NCI-H2081 treated with DMSO at 0.1 percent for 48 hours (cell line): ENCODE measurements around the gene MEIS2.

Experiments used
- DNase-seq: peaks from one replicate; lab custom pipeline; 2025; lab: John Stamatoyannopoulos, UW

The MEIS2 gene

GRCh38 chr15:36936613-36937012 lies 163.7 kb downstream of the MEIS2 start:
- DNase-seq: no peak

- no peak for DNase-seq
These were observed 166.9 kb downstream of the MEIS2 start for GRCh38 chr15:36933255-36933990.

DNA sequence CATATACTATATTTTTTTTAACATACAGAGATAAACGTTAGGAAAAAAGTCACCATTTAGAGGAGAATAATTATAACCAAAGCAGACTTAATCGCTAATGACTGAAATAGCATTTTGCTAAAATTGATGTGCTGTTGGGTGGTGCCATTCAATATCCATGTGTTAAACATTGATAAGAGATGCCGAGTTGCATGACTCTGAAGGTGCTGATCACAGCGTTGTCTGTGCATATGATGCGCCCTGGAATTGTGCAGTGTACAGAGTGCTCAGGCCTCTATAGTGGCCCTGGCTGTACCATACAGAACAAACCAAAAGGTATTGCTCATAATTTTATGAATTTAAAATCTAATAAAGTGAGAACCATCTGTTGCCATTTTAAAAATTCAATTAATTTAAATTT lies 168.3 kb downstream of the MEIS2 start:
- DNase-seq: no peak

DNA sequence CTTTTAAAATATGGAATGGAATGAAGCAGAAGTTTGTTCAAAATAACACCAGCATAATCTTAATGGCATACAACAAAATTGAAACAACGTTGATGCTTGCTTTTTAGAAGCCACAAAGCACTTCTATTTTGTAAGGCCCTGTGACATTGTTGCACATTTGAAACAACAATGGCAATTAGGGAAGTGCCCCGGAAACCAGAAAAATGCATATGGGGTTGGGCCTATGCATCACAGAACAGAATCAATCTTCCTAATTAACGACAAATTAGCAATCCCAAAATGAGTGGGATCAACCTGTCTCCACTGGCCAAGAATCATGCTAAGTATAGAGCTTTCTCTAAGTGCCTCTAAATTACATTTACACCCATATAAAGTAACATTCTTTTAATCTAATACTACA lies 168.9 kb downstream of the MEIS2 start:
- DNase-seq: no peak

GRCh38 chr15:36926427-36926825 lies 173.9 kb downstream of the MEIS2 start:
- peak; percentile 40 for DNase-seq

DNA sequence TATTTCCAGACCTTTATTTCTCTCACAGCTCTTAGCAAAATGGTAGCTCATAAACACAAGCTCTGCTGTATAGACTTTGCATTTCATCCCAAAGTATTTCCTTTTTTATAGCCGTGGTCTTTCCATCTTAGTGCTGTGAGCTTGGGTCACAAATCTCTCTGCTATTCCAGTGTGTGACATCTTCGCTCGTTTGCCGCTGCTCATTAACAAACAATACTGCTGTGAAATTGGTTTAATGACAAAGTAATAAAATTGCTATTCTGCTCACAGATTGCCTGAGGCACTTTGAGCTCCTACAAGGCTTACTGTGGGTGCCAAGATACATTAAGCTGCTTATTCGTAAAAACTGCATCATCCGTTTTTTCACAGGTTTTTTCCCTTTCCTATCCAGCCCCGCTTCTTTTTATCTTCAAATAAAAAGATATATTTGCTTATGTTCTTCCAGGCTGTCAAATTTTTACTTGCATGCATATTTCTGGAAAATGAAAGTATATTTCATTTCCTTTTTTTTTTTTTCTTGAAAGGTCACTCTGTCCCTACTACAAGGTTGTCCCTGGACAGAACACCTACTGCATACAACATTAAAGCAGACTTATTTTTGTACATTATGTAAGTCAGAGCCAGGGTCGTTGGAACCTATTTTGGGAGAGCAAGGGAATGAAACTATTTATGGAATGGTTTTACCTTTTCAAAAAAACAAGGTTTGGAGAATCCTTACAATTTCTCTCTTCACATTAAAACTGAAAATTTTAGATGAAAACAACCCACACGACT lies 174.5 kb downstream of the MEIS2 start:
- DNase-seq: peak; percentile 93

DNA sequence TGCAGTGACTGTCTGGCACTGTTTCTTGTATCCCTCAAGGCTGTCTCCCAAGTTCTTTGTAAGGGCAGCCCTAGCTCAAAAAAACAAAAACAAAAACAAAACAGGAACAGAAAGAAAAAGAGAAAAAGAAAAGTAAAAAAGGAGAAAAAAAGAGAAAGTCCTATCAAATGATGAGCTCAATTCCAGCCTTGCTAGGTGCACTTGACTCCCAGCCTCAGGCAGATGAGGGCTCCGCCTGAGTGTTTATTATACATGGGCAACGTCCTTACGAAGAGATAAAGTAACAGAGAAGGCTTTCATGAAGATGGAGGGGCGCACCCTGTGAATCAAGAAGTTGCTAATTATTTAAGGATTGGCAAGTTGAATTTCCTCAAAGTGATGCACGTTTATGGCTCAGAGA lies 175.3 kb downstream of the MEIS2 start:
- no peak for DNase-seq

DNA sequence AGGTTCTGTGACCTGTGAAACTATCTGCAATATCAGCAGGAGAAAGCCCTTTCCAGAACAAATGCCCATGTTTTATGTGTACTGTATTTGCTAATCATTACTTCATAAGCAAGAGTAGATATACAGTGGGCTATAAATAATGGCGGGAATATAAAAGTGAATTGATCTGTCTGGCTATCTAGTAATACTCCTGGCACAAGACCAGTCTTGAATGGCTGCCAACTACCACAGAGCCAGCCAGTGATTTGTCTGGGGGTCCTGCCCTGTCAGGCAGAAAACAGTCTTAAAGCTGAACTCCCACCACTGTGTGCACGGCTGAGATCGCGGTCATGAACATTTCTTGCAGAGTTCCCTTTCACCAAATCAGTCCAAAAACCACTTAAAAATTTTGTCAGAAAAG lies 176.3 kb downstream of the MEIS2 start:
- peak; percentile 15 for DNase-seq

DNA sequence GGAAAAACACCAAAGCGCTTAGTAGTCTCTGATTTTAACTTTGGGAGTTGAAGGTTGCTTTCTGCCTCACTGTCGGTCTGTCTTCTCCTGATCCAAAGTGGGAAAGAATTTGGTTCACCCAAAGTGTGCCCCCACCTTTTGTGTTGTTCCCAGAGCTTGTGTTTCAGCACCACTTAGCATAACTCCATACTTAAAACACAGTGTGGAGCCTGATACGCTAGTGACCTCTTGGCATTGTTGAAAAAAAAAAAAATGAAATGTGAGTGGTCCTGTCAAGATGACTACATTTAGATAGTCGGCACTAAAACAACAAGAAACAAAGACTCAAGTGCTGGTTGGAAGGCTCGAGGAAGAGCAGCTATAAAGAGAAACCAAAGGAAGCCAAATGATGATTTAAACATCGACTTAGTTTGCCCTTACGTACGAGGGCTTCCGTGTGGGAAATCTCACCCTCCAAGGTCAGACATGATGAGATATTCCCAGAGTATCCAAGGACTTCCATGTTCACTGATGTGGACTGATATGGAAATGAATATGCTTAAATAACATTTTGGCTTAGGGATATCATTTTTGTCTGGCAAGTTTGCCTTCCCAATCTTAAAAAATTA lies 178.8 kb downstream of the MEIS2 start:
- DNase-seq: no peak

DNA sequence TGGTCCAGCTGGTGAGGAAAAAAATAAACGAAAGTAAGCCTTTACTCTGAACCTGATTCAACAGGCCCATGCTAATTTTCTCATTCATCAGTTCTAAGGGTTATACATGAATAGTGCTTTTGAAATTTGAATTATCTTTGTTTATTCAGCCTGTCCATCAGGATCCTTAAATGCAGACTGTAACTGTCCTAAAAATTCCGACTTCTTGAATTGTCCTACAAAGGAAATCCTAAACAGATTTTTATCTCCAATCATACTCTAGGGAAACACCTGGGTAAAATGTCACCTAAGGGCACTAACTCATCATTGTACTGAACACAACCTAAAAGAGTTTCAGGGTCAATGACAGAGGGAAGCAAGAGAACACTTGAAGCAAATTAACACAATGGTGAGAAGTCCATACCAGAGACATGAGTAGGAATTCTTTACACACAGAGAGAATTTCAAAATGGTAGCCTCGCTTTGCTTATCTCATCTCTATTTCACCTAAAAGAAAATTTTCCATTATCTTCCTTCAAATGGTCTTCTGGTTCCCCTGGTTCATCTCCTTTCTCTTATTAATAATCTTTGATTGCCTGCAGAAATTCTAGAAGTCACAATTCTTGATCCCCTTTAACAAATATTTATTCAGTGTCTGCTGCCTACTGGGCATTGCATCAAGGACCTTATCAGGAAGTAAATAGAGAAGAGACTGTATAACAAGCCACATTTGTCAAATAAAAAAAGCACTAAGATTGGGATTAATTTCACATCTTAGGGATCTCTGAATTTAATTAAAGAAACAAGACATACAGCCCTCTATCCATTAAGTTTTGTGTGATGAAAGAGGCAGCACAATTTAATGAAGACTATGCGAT lies 182.7 kb downstream of the MEIS2 start:
- no peak for DNase-seq

DNA sequence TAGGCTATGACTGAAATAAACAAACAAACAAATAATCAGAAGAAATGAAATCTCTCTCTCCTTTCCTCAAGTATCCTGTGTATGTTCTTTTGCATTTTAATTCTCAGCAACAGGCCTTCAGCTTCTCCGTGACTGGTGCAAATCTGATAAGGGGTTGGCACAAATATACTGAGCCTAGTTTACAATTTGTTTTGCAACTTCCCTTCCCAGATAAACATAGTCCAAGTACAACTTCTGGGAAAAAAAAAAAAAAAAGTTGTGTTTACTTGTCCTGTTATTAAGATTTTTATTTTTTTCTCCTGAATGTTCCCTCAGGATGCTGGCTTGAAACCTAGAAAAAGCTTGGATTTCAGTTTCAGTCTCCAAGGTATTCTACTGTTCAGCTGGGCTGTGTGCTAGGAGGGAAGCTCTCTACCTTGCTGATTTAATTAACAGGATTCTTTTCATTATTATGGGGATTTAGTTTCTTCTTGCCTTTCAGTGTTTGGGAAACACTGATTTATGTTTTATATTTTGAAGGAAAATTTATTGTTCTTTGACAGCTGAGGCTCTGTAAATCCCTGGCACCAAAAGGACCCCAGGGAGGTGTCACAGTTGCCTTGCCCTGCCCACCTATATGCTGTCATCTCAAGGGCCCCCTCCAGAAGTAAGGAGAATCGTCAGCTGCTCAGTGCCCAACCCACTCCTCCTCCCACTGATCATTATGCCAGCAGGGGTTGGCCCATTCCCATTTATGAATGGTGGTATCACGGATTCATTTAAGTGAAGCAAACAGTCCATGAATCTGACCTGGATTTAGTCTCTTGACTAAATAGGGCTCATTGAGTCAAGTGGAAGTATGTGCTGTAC lies 185.2 kb downstream of the MEIS2 start:
- no peak for DNase-seq

GRCh38 chr15:36914466-36914865 lies 185.9 kb downstream of the MEIS2 start:
- no peak for DNase-seq

GRCh38 chr15:36912311-36912712 lies 188.0 kb downstream of the MEIS2 start:
- DNase-seq: no peak

- peak; percentile 92 for DNase-seq
These were observed 188.9 kb downstream of the MEIS2 start for GRCh38 chr15:36911322-36911944.

- DNase-seq: no peak
These were observed 191.4 kb downstream of the MEIS2 start for GRCh38 chr15:36908991-36909390.

DNA sequence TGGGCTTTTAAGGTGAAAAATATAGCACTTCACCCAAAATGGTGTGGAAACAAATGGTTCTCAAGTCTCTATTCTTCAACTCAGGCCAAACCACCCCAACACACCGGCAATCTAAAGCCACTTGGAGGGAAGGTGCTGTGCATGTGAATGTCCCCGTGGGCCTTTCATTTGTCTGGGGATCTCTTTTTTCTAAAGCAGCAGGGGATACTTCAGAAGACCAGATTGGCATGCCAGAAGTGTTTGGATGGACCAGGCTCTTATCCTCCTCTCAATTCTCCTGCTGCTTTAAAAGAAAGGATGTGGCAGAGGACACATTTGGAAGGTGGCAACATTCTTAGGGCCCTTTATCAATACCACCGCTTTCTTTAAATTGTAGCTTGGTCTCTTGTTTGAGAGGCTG lies 193.1 kb downstream of the MEIS2 start:
- DNase-seq: no peak

DNA sequence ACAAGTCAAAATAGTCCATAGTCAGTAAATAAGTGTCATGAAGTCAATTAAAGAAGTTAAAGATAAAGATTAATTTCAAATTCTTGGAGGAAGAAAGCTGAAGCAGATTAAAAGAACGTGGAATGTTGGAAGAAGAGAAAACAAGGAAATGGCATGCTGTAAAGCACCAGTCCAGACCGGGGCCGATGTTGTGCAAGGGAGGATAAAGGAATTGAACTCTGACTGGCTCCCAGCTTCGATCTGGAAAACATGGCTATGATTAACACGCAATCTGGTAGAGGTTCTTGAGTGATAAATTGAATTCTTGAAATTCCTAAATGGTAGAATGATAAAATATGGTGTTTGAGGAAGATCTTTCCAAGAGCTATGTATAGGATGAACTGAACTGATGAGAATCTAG lies 194.4 kb downstream of the MEIS2 start:
- no peak for DNase-seq

- no peak for DNase-seq
These were observed 195.6 kb downstream of the MEIS2 start for GRCh38 chr15:36904715-36905114.

GRCh38 chr15:36903922-36904556 lies 196.3 kb downstream of the MEIS2 start:
- peak; percentile 87 for DNase-seq

- no peak for DNase-seq
These were observed 197.2 kb downstream of the MEIS2 start for GRCh38 chr15:36903195-36903594.
